Endothelial cell (in vitro differentiated cells): ENCODE data around the gene AMBP. TPM values are rescaled to one million over a fixed set of nuclear protein-coding genes. Genes with fewer than 3 reads are reported as not detected.

Experiments used
- DNase-seq: peaks from one replicate; pipeline ENCODE4 v3.0.0; 2021; ENCODE audit warnings: low spot score
- H3K27ac Mint-ChIP-seq: one replicate; pipeline ENCODE4 v1.8.0; 2021; ENCODE audit warnings: mixed read lengths, inconsistent platforms; ENCODE audit not compliant: unreplicated experiment
- H3K27me3 Mint-ChIP-seq: one replicate; pipeline ENCODE4 v1.8.0; 2021; ENCODE audit warnings: mild to moderate bottlenecking, moderate library complexity, mixed read lengths, inconsistent platforms; ENCODE audit not compliant: unreplicated experiment
- H3K36me3 Mint-ChIP-seq: one replicate; pipeline ENCODE4 v1.8.0; 2021; ENCODE audit warnings: mild to moderate bottlenecking, low read depth, mixed read lengths, inconsistent platforms; ENCODE audit not compliant: unreplicated experiment
- H3K4me1 Mint-ChIP-seq: one replicate; pipeline ENCODE4 v1.8.0; 2021; ENCODE audit warnings: mild to moderate bottlenecking, mixed read lengths, inconsistent platforms; ENCODE audit not compliant: unreplicated experiment
- H3K4me3 Mint-ChIP-seq: one replicate; pipeline ENCODE4 v1.8.0; 2021; ENCODE audit warnings: mild to moderate bottlenecking, mixed read lengths, inconsistent platforms; ENCODE audit not compliant: unreplicated experiment
- H3K9me3 Mint-ChIP-seq: one replicate; pipeline ENCODE4 v1.8.0; 2021; ENCODE audit warnings: mixed read lengths, inconsistent platforms; ENCODE audit not compliant: unreplicated experiment
- total RNA-seq: library from RNA; stranded (reverse); fragmentation: NEBNext Ultra II Directional; extraction: Animal tissue kit (Norgen Biotek cat#: 25700); gene quantifications from one replicate; pipeline ENCODE4 v1.2.1, GENCODE V29; 2021; ENCODE audit not compliant: unreplicated experiment
- TF ChIP-seq, protein P1 (sequence below): fragments of 200-600 bp; sonication (generic); IDR thresholded peaks from one replicate; pipeline ENCODE4 v1.5.0; 2021; ENCODE audit warnings: antibody characterized with exemption; ENCODE audit not compliant: unreplicated experiment

The AMBP gene
- total RNA-seq, 1 donor from 2014 or later = not detected

DNA sequence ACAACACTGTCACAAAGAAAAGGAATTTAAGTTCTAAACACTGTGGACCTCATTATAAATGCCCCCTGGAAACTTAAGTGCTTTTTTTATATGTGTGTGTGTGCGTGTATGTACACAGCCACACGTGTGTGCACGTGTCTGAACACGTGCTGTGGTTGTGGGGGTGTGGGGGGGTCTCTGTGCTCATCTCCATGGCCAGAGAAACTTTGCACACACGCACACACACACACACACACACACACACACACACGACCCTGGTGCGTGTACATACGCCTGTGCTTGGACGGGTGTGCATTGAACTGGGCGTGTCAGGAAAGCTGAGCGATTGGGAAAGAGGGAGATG is 27.9 kb downstream of the AMBP start:
- H3K4me3 Mint-ChIP-seq = no peak overlapping the region
- peaks cover 32% of the 10 kb centered on the region for H3K36me3 Mint-ChIP-seq
- H3K27ac Mint-ChIP-seq = no peak overlapping the region
- H3K27me3 Mint-ChIP-seq = peaks cover 3% of the 10 kb centered on the region
- TF ChIP-seq, protein P1, sequence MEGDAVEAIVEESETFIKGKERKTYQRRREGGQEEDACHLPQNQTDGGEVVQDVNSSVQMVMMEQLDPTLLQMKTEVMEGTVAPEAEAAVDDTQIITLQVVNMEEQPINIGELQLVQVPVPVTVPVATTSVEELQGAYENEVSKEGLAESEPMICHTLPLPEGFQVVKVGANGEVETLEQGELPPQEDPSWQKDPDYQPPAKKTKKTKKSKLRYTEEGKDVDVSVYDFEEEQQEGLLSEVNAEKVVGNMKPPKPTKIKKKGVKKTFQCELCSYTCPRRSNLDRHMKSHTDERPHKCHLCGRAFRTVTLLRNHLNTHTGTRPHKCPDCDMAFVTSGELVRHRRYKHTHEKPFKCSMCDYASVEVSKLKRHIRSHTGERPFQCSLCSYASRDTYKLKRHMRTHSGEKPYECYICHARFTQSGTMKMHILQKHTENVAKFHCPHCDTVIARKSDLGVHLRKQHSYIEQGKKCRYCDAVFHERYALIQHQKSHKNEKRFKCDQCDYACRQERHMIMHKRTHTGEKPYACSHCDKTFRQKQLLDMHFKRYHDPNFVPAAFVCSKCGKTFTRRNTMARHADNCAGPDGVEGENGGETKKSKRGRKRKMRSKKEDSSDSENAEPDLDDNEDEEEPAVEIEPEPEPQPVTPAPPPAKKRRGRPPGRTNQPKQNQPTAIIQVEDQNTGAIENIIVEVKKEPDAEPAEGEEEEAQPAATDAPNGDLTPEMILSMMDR = no peak
- no peaks in the 10 kb centered on the region for H3K9me3 Mint-ChIP-seq
- no peaks in the 10 kb centered on the region for H3K4me1 Mint-ChIP-seq
- no peak for DNase-seq

DNA sequence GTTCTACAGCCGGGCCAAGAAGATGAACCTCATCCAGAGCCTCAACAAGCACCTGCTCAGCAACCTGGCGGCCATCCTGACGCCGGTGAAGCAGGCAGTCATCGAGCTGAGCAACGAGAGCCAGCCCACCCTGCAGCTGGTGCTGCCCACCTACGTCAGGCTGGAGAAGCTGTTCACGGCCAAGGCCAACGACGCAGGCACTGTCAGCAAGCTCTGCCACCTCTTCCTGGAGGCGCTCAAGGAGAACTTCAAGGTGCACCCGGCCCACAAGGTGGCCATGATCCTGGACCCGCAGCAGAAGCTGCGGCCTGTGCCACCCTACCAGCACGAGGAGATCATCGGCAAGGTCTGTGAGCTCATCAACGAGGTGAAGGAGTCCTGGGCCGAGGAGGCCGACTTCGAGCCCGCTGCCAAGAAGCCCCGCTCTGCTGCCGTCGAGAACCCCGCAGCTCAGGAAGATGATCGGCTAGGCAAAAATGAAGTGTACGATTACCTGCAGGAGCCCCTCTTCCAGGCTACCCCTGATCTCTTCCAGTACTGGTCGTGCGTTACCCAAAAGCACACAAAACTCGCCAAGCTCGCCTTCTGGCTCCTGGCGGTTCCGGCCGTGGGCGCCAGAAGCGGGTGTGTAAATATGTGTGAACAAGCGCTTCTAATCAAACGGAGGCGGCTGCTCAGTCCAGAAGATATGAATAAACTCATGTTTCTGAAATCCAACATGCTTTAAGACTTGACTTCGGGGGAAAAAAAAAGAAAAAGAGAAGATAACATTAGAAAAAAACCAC is 28.5 kb downstream of the AMBP start:
- Mint-ChIP-seq H3K27me3 (peaks cover 3% of the 10 kb centered on the region), H3K4me1 (no peaks in the 10 kb centered on the region), H3K9me3 (no peaks in the 10 kb centered on the region), H3K27ac (no peak overlapping the region), H3K36me3 (peaks cover 32% of the 10 kb centered on the region), H3K4me3 (no peak overlapping the region)
- no peak for DNase-seq
- TF ChIP-seq, protein P1 = no peak

DNA sequence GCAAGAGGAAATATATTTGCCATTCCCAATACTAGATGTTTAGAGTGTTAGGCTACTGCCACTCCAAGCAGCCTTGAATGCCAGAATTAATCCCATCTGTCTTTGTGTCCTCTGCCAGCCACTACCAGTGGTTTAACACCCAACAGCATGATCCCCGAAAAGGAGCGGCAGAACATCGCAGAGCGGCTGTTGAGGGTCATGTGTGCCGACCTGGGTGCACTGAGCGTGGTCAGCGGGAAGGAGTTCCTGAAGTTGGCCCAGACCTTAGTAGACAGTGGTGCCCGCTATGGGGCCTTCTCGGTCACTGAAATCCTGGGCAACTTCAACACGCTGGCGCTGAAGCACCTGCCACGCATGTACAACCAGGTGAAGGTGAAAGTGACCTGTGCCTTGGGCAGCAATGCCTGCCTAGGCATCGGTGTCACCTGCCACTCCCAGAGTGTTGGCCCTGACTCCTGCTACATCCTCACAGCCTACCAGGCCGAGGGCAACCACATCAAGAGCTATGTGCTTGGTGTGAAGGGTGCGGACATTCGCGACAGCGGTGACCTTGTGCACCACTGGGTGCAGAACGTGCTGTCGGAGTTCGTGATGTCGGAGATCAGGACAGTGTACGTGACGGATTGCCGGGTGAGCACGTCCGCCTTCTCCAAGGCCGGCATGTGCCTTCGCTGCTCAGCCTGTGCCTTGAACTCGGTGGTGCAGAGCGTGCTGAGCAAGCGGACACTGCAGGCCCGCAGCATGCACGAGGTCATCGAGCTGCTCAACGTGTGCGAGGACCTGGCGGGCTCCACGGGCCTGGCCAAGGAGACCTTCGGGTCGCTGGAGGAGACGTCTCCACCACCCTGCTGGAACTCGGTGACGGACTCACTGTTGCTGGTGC is 29.3 kb downstream of the AMBP start:
- Mint-ChIP-seq H3K4me3 (no peak overlapping the region), H3K4me1 (no peaks in the 10 kb centered on the region), H3K27me3 (peaks cover 3% of the 10 kb centered on the region), H3K9me3 (no peaks in the 10 kb centered on the region), H3K27ac (no peak overlapping the region), H3K36me3 (peaks cover 32% of the 10 kb centered on the region)
- TF ChIP-seq, protein P1 = no peak
- DNase-seq = no peak

DNA sequence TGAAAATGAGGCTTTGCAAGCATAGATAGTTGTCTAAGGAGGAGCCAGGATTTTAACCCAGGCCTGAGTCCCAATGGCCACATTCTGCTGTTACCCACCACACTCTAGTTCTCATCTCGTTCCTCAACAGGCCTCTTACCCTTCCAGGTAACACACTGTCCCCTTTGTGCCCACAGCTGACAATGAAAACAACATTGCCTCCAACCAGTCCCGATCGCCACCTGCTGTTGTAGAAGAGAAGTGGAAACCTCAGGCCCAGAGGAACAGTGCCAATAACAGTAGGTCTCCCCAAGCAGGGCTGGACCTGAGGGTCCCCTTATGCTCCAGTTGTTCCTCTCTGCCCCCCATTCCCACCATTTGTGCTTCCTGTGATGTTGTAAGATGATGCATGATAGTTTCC is 30.4 kb downstream of the AMBP start:
- TF ChIP-seq, protein P1 = peak; percentile 14
- Mint-ChIP-seq H3K27me3 (peaks cover 3% of the 10 kb centered on the region), H3K4me3 (no peak overlapping the region), H3K9me3 (no peaks in the 10 kb centered on the region), H3K4me1 (no peaks in the 10 kb centered on the region), H3K36me3 (peaks cover 32% of the 10 kb centered on the region), H3K27ac (no peak overlapping the region)
- no peak for DNase-seq

DNA sequence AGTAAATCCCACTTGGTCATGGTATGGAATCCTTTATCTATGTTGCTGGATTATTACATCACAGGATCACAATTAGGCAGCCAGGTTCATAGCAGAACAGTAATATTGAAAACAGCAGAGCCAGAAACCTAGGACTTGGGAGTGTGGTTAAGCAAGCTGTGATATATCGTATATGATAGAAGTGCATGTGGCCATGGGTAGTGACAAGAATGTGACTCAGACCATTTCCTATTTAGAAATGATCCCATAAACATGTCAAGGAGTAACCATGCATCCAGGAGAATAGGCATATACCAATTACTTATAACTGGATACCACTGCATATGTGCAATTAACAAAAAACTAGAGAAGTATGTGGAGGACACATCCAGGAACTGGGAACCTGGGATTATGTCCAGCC is 31.2 kb downstream of the AMBP start:
- Mint-ChIP-seq H3K27ac (no peak overlapping the region), H3K36me3 (peaks cover 28% of the 10 kb centered on the region), H3K4me3 (no peak overlapping the region), H3K27me3 (peaks cover 3% of the 10 kb centered on the region), H3K9me3 (no peaks in the 10 kb centered on the region), H3K4me1 (no peaks in the 10 kb centered on the region)
- TF ChIP-seq, protein P1 = no peak
- no peak for DNase-seq
